Left hindlimb (tissue), 1 donor: ENCODE data around the gene MICALL2.

Source experiments
- DNase-seq: peaks from one replicate; pipeline ENCODE4 v3.0.0-alpha.2; 2018

Gene MICALL2

GRCh38 chr7:1492640-1493039 lies 33.4 kb upstream of the MICALL2 start:
- no peak for DNase-seq

- DNase-seq, result no peak
Observed at GRCh38 chr7:1492221-1492620, 33.0 kb upstream of the MICALL2 start.

DNA sequence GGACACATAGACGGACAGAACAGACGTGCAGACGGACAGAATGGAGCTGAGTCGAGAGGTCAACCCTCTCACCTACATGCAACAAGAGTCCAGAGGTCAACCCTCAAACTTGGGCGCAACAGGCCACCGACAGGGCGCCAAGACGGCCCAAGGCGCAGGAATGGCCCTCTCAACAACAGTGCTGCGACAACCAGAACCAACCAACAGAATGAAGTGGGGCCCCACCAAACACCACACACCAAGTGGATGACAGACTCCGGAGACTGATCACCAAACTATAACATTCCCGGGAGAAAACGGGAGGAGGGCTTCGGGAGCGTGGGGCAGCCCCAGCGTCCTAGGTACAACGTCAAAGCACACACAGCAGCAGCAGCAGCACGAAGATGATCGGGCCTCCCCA lies 31.6 kb upstream of the MICALL2 start:
- no peak for DNase-seq

- DNase-seq, result no peak
Observed at GRCh38 chr7:1489336-1489735, 30.1 kb upstream of the MICALL2 start.

GRCh38 chr7:1488016-1488415 lies 28.7 kb upstream of the MICALL2 start:
- DNase-seq, result no peak

DNA sequence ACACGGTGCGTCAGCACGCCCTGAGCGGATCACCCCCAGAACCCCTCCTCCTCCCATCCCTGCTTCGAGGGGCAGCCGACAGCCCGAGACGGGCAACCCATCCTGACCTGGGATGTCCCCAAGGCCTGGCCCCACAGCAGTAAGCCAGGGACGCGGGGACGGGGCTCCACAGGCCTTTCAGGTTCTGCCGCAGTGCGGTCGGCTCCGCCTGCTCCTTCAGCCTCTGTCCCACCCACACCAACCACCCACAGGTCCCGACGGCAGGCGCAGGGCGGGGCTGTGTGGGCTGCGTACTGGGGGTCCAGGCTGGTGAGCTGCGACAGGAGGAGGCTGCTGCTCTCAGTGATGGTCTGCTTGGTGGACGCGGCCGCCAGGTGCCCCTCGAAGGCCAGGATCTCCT lies 28.2 kb upstream of the MICALL2 start:
- DNase-seq, result no peak

GRCh38 chr7:1486571-1486970 lies 27.3 kb upstream of the MICALL2 start:
- DNase-seq, result no peak

DNA sequence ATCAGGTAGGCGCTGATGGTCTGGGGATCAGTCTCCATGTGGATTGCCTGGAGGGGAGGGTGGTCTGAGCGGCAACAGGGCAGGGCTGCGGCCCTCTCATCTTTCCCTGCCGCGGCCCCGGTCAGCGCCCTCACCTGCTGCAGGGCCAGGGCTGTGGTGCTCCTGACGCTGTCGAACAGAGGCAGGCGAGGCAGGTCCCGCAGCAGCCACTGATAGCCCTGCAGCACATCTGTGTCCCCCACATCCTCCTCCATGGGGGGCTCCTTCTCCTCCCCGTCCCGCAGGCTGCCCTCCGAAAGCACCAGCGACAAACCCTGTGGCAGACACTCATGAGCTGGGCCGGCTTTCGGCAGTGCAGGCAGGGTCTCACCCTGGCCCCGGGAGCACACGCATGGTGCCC lies 25.9 kb upstream of the MICALL2 start:
- no peak for DNase-seq

DNA sequence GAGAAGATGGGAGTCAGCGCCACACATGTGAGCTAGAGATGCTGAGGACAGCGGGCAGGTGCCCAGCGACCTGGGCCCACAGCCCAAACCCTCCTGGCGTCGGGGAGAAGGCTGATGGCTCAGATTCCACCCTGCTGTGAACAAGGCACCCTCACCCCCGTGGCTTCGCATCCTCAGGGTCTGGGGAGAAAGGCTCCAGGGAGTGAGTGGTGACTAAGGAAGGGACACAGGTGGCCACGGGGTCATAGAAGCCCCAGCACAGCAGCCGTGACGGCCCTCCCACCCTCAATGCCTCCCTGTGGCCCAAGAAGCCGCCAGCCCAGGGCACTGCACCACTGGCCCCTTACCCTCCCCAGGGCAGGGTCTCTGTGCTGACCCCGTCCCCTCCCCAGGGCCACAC lies 25.3 kb upstream of the MICALL2 start:
- no peak for DNase-seq

DNA sequence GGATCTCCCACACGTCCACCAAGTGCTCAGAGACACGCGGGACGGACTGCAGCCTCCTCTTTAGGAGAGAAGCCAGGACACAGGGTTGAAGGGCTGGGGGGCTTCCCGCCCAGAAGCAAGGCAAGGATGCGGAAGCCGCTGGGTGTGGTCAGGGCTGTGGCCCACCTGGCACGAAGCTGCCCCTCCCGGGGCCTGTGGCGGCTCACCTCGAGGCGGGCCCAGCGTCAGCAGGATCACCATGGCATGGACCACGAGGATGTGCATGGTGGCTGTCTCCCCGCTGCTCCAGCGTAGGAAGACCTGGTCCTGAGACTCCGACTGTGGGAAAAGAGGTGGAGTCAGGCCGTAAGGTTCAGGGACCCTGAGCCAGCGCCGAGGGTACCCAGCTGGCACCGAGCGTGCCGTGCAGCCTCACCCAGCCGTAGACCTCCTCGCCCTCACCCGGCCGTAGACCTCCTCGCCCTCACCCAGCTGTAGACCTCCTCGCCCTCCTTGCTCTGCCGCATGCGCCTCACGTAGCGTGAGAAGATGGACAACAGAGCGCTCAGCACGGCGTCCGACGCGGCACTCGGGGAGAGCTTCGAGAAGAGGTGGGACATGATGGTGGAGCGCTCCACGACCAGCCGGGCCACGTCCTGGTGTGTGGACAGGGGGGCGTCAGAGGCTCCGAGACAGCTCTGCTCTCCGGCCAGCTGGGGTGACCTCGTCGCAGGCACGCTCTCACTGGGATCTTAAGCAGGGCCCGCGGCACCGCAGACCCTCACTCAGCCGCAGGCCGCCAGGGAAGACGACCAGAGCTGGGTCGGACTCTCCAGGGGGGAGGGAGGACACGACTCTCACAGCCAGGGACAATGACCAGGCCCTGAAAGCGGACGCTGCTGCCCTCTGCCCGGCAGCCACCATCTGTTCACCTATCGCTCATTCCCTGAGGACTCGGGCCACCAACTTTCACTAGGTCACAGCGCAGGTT lies 24.6 kb upstream of the MICALL2 start:
- DNase-seq, result no peak

GRCh38 chr7:1483079-1483478 lies 23.8 kb upstream of the MICALL2 start:
- DNase-seq, result no peak

GRCh38 chr7:1481300-1481699 lies 22.0 kb upstream of the MICALL2 start:
- no peak for DNase-seq

- DNase-seq, result no peak
Observed at GRCh38 chr7:1480670-1481069, 21.4 kb upstream of the MICALL2 start.

DNA sequence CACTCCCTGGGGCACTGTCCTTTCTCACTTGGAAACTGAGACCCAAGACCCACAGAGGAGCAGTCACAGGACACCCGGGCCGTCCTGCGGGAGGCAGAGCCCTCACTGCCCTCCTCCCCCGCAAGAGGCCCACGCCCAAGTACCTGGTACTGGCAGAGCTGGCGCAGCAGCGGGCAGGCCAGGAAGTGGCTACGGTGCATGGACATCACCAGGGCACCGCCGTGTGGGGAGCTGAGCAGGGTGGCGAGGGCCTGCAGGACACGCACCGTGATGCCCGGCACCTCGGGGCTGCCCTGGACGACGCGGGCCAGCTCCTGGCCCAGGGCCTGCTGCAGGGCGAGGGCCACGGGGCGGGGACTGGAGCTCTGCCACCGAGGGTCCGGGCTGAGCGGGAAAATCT lies 20.0 kb upstream of the MICALL2 start:
- DNase-seq, result no peak

DNA sequence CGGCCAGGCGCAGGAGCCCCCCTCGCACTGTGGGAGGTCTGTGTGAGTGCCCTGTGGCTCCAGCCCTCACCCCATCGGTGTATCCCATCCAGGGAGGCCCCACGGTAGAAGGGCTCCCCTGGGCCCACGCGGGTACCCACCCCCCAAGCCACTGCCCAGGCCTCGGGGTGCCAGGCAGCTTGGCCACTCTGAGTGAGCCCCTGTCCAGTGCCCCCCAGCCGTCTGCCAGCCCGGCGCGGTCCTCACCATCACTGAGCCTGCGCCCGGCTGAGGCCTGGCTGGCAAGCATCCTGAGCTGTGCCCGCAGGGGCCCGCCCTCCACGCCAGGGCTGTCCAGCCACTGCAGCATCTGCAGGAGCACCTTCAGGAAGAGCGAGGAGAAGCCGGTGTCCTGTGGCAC lies 19.2 kb upstream of the MICALL2 start:
- no peak for DNase-seq

GRCh38 chr7:1476859-1477258 lies 17.6 kb upstream of the MICALL2 start:
- no peak for DNase-seq

GRCh38 chr7:1475991-1476390 lies 16.7 kb upstream of the MICALL2 start:
- no peak for DNase-seq

- DNase-seq, result no peak
Observed at GRCh38 chr7:1475393-1475792, 16.1 kb upstream of the MICALL2 start.

DNA sequence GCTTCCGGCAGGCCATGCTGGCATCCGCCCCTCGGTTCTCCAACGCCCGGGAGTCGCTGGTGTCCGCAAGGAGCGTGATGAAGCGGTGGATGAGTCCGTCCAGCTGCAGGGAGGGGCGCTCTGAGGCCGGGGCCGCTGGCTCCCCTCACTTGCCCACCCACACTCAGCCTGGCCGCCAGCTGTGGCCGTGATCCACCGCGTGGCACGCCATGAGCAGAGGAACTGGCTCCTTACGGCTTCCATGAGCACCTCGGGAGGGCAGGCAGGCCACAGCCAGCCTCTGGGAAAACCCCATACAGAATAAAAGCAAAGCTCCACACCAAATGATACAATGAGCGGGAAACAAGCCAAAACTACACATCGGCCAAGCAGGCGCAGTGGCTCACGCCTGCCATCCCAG lies 15.5 kb upstream of the MICALL2 start:
- no peak for DNase-seq

DNA sequence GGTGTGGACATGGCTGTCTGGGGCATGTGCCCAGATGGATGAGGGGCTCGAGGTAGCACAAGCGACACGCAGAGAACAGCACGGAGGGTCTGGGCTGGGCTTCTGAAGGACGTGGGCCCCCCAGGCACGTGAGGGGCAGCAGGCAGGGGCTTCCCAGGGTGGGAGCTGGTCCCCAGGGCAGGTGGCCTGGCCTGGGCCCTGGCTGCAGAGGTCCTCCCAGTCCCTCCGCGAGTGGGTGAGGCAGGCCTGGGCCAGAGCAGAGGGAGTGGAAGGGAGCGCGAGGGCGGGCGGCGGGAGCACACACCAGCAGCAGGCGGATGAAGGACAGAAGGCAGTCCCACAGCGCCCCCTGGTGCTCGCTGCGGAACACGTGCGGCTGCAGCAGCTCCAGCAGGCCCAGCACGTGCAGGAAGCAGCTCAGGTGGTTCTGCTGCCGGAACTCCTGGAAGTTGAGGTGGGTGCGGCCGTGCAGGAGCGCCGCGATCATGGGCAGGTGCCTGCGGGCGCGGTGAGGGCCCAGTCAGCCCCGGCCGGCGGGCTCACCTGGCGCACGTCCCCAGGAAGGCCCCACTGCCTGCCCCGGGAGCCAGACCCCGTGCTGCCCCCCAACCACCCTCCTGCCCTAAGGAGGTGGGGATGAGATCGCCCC lies 14.7 kb upstream of the MICALL2 start:
- DNase-seq, result peak; percentile 87

DNA sequence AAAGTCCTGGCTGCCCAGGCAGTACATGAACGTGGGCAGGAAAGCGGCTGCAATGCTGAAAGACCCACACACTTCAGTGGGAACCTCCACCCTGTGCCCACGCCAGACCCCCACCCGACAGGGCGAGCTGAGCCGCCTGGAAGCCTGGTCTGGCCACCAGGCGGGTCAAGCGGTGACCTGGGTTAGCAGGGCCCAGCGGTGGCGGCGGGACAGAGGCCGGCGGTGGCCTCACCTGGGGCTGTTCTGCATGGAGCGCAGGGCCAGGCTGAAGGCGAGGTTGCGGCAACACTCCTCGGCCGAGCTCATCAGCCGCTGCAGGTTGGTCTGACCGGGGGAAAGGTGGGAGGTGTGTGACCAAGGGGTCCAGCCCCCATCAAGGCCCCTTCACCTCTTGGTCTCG lies 11.6 kb upstream of the MICALL2 start:
- no peak for DNase-seq

DNA sequence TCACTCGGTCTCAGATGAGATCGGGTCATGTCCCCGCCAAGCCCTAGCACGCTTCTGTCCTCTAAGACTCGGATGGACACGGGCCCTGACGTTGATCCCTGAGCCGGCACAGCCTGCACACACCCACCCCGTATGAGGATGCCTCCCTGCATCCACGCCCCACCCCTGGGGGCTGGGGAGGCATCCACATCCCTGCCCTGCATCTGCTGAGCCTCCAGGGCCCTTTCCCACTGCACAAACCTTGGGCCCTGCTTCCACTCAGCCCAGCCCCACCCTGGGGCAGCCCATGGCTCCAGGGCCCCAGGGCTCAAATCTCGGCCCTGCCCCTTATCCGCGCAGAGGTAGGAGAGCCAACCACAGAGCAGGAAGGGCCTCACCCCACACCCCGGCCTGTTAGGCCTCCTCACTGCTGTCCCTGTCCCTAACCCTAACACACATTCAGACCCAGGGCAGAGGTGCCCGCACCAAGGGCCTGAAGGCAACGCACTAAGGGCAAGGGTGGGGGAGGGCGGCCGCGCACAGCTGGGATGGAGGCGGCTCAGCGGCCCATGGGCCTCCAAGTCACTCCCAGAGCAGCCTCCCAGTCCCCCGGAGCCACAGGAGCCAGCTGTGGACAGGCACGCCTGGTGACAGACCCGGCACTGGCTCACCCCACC lies 9.5 kb upstream of the MICALL2 start:
- no peak for DNase-seq

GRCh38 chr7:1468203-1468602 lies 8.9 kb upstream of the MICALL2 start:
- no peak for DNase-seq
